Measurements from ENCODE around the gene MTHFD1L.
A peak's percentile ranks its signal among the peaks of the same experiment; 100 is the strongest.

Gene MTHFD1L

DNA sequence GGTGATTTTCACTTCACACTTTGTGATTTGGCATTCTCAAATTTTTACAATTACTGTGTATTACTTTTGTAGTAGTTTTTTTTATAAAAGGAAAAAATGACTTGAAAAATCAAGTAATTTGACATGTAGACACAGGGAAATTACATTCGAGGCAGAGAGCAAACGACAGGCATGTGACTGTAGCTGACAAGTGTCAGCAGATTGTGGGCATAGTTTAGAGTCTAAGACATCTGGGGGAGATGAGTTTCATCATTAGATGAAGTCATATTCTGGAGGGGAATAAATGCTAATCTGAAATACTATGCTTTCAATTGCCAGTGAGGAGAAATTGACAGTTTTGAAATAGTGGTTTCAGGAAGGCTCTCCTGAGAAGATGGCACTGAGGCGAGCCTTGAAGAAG lies 126.0 kb downstream of the MTHFD1L start:
- DNase-seq (ENCODE audit: low read depth), result no peak

- DNase-seq (ENCODE audit: low read depth), result no peak
These were observed 126.8 kb downstream of the MTHFD1L start for GRCh38 chr6:150992262-150992661.

DNA sequence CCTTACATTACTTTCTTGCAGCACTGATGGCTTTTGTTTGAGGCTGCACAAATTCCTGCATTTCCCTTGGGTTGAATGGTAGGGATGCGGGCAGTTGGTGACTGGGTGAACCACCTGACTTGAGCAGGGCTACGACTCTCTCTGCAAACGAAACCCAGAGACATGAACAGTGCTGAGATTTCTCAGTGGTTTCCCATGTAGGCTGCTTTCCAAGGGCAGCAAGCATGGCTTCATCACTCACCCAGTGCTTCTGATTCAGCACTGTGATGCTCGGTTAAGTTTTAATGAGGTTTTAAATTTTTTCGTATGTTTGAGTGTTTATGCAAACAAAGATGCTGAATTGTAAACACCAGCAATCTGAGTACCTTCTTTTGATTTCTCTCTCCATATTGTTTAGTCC lies 127.2 kb downstream of the MTHFD1L start:
- no peak for DNase-seq (ENCODE audit: low read depth)

DNA sequence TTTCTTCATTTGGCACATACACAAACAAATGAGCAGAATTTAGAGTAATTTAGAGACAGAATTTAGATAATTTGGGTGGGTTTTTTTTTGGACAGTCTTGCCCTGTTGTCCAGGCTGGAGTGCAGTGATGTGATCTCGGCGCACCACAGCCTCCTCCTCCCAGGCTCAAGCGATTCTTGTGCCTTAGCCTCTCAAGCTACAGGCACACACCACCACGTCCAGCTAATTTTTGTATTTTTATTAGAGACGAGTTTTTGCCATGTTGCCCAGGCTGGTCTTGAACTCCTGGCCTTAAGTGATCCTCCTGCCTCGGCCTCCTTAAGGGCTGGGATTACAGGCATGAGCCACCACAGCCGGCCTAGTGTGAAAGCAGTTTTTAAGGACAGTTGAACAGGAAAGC lies 127.8 kb downstream of the MTHFD1L start:
- no peak for DNase-seq (ENCODE audit: low read depth)

GRCh38 chr6:150994026-150994425 lies 128.5 kb downstream of the MTHFD1L start:
- DNase-seq (ENCODE audit: low read depth), result no peak

GRCh38 chr6:150996968-150997367 lies 131.5 kb downstream of the MTHFD1L start:
- no peak for DNase-seq (ENCODE audit: low read depth)

DNA sequence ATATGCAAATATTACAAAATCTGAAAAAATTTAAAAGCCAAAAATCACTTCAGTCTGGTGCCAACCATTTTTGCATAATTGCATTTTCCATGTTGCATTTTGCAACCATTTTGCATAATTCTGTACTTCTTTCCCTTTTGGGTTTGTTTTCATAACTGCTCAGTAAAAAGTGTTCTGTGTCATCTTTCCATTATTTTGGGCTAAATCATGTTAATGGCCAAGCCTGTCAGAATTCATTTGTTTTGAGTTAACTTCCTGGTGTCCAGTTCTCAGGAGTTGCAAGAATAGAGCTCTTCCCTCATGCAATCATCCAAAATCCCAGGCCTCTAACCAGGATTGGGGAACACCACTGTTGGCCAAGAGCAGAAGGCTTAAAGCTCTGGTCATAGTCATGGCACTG lies 133.6 kb downstream of the MTHFD1L start:
- no peak for DNase-seq (ENCODE audit: low read depth)

DNA sequence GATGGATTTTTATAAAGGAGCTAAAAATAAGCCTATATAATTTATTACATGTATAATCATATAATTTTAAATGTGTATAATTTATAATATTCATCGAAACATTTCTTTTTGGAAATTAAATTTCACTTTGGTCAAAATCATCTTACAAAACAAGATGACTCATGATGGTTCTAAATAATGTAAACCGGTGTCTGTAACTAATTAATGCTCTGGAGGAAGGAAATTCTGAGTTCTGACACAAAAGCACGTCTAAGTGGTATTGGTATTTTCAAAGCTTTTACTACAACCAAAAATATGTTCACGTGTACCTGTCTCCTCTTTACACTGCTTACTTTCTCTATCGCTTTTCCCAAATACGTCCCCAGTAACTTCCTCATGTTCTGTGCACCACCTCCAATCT lies 134.1 kb downstream of the MTHFD1L start:
- no peak for DNase-seq (ENCODE audit: low read depth)

DNA sequence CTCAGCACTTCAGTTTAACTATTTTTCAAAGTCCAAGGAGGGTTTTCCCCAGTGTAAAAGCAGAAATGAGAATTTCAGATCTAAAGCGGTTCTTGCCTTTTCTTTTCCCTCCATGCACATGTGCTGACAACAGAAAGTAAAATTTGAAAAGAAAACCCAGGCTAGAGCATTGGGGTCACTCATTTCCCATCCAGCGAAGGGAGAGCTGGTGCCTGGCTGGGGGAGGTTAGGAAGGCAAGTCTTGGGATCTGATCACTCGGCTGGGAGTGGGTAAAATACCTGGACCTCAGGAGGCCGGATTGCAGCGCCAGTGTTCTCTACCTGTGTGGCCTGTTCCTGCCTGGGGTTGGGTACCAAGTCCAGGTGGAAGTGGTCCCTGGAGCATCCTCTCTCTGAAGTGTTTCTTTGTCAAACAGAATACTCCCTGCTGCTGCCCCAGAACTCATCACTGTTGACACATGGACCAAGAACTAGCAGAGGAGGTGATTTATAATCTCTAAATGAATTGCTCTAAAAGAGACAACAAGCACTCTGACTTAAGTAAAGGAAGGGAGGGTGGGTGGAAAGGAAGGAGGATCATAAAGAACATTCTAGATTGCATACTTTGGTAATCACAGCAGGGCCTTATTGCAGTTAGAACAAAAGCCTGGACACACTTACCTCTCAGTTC lies 136.0 kb downstream of the MTHFD1L start:
- no peak for DNase-seq (ENCODE audit: low read depth)

DNA sequence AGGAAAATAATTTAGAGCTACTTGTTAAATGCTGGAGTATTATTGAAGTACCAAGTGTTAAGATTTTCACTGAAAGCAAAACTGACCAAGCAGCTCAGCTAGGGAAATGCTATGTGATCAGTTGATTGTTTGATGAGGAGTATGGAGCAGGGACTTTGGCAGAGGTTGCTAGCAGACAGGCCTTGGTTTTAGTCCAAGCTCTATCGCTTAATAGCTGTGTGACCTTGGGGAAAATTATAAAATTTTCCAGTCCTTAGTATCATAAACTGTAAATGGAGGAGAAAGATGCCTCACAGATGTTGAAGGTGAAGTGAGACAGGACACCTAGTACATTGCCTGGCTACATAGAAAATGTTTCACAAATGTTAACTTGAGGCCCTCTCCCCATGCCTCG lies 136.6 kb downstream of the MTHFD1L start:
- no peak for DNase-seq (ENCODE audit: low read depth)

DNA sequence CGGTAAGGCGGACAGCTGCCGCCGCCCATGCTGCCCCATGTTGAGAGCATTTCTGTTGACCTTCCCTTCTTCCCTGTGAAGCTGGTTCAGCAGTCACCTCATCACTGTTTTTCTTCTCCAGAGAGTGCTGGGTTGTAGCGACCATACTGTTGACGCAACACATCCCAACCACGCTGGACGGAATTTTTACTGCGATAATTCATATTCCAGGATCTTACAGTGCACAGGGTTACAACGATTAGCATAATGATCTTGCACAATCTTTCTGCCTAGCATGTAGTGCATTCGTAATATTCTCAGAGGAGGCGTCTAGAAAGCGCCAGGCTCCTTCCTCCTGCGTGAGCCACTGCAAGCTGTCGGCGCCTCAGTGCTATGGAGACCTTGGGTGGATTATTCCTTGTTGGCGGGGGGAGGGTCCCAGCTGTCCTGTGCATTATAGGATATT lies 137.0 kb downstream of the MTHFD1L start:
- DNase-seq (ENCODE audit: low read depth), result no peak

DNA sequence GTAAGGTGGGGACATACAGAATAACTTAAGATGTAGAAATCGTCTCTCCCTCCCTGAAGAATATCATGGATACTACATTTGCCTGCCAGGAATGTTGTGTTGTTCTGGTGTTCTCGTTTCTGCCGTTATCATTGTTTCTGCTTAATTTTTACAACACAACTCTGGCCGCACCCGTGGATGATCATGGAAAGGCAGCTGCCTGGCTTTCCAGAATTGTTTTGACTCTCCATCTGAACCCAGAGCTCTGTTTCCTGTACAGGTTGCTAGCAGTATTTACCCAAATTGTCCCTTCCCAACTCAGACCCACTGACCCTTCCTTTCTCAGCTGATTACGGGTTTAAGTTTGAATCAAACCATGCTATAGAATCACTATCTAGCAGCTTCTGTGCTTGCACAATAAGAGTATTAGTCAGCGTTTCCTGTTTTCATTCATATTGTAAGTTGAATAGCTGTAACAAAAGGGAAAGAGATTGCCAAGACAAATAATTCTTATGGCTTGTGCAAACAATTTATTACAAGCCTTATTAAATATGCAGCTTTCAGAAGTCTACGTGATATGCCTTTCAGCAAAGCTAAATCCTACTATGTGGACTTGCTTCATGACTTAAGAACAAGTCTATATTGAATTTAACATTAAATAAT lies 139.0 kb downstream of the MTHFD1L start:
- no peak for DNase-seq (ENCODE audit: low read depth)

GRCh38 chr6:151005164-151005563 lies 139.7 kb downstream of the MTHFD1L start:
- no peak for DNase-seq (ENCODE audit: low read depth)

GRCh38 chr6:151005896-151006632 lies 140.6 kb downstream of the MTHFD1L start:
- no peak for DNase-seq (ENCODE audit: low read depth)

- DNase-seq (ENCODE audit: low read depth), result no peak
These were observed 141.6 kb downstream of the MTHFD1L start for GRCh38 chr6:151007076-151007475.

- no peak for DNase-seq (ENCODE audit: low read depth)
These were observed 142.4 kb downstream of the MTHFD1L start for GRCh38 chr6:151007922-151008321.

- no peak for DNase-seq (ENCODE audit: low read depth)
These were observed 142.9 kb downstream of the MTHFD1L start for GRCh38 chr6:151008425-151008824.

DNA sequence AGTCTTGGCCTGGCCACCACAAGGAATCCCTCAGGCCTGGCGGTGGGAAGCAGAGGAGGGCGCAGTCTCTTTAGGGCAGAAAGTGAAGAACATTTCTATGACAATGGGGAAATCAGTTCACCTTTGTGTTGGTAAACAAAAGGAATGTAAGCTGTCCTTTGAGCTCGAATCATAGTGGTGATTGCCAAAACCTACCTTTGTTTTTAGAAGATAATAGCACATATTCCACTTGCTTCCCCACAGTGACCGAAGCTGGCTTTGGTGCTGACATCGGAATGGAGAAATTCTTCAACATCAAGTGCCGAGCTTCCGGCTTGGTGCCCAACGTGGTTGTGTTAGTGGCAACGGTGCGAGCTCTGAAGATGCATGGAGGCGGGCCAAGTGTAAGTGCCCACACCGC lies 144.1 kb downstream of the MTHFD1L start:
- DNase-seq (ENCODE audit: low read depth), result no peak

- DNase-seq (ENCODE audit: low read depth), result no peak
These were observed 144.6 kb downstream of the MTHFD1L start for GRCh38 chr6:151010071-151010470.

- no peak for DNase-seq (ENCODE audit: low read depth)
These were observed 147.1 kb downstream of the MTHFD1L start for GRCh38 chr6:151012321-151013294.

- peak; percentile 24 for DNase-seq (ENCODE audit: low read depth)
These were observed 149.1 kb downstream of the MTHFD1L start for GRCh38 chr6:151014404-151015100.
